Loucy (cell line): ENCODE measurements around the gene PLAC8L1.

ENCODE experiments used
- EZH2phosphoT487 ChIP-seq: fragments of 200-600 bp; IDR thresholded peaks from 2 replicates; pipeline ENCODE4 v1.6.1; 2018; ENCODE audit warnings: antibody characterized with exemption, mild to moderate bottlenecking, moderate library complexity, borderline replicate concordance
- TF ChIP-seq, protein P1 (sequence below): fragments of 200-600 bp; sonication (generic); conservative IDR thresholded peaks from 2 replicates; pipeline ENCODE4 v1.5.1; 2014; ENCODE audit warnings: mild to moderate bottlenecking, antibody characterized with exemption, low read length

GRCh38 chr5:146034605-146035004 lies 70.8 kb downstream of the PLAC8L1 start:
- TF ChIP-seq, protein P1, sequence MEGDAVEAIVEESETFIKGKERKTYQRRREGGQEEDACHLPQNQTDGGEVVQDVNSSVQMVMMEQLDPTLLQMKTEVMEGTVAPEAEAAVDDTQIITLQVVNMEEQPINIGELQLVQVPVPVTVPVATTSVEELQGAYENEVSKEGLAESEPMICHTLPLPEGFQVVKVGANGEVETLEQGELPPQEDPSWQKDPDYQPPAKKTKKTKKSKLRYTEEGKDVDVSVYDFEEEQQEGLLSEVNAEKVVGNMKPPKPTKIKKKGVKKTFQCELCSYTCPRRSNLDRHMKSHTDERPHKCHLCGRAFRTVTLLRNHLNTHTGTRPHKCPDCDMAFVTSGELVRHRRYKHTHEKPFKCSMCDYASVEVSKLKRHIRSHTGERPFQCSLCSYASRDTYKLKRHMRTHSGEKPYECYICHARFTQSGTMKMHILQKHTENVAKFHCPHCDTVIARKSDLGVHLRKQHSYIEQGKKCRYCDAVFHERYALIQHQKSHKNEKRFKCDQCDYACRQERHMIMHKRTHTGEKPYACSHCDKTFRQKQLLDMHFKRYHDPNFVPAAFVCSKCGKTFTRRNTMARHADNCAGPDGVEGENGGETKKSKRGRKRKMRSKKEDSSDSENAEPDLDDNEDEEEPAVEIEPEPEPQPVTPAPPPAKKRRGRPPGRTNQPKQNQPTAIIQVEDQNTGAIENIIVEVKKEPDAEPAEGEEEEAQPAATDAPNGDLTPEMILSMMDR = no peak
- no peak for TF ChIP-seq EZH2phosphoT487
